ENCODE data around the gene PRM1.
"Not testable (repeated sequence)": the region's sequence is repeated elsewhere in the genome, so short reads cannot be mapped to it uniquely, and the experiment has no call there.

PRM1 gene

DNA sequence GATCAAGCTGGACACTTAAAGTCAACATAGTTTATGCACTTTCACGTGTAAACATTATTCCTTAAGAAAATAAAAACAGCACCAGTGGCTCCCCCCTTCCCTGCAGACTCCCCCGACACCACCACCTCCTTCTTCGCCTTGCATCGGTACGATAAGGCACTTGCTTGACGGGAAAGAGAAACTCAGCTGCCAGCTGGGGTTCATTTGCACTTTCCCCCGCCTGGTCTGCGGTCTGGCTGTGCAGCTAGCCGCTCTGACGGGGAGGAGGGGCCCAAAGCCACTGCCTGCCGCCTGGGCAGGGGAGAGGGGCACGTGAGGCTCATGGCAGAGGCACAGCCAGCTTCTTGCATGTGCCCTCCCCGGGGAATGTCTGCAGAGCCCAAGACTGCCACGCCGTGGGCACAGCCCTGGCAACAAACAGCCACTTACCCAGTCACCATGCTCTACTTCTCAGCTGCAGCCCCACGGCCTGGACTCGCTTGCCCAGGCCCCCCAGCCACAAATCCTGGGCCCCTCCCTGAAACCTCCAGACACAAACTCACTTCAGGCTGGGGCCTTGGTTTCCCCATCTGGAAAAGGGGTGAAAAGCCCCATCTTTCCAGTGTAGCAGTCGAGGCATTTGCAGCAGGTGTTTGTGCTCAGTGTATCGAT, 16.5 kb upstream of the PRM1 start:
- no peak for DNase-seq (ENCODE audit: low spot score)

DNA sequence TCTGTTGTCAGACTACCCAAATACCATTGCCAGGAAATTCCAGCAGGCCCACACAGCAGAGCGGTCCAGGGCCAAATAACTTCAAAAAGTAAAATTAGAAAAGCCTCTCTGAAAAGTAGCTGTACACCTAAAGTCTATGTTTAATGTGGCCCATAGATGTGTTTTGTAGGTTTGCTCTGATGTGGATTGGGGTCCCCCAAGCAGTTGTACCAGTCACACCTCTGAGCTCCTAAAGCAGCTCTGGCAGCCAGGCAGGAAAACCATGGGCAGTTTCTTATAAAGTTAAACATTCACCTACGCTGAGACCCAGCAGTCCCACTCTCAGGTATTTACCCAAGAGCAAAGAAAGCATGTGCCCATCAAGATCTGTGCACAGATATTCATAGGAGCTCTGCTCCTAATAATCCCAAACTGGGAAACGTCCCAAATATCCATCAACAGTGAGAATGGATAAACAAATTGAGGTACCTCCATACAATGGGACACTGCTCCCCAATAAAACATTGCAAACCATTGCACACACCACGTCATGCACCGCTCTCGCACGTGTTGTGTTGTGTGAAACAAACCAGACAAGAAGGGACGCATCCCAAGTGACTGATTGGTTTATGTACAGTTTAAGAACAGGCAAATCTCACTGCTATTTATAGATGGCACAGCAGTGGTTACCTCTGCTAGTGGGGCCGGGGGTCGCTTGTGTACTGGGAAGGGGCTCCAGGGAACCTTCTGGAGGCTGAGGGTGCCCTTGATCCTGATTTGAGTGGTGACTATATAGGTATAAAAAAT, 15.8 kb upstream of the PRM1 start:
- no peak for DNase-seq (ENCODE audit: low spot score)

DNA sequence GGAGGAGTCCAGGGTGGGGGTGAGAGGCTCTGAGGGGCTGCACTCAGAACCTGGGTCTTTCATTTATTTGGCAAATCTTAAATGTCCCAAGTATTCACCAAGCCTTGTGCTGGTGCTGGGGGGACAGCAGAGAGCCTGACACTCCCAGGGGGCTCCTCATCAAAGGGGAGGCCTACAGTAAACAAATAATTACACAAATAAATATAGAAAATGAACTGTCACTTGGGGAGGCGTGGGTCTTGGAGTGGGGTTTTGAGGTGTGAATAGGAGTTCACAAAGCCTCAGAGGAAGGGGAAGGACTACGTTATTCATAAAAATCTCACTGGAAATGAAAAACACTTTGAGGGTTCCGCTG, 15.2 kb upstream of the PRM1 start:
- DNase-seq (ENCODE audit: low spot score), result no peak

DNA sequence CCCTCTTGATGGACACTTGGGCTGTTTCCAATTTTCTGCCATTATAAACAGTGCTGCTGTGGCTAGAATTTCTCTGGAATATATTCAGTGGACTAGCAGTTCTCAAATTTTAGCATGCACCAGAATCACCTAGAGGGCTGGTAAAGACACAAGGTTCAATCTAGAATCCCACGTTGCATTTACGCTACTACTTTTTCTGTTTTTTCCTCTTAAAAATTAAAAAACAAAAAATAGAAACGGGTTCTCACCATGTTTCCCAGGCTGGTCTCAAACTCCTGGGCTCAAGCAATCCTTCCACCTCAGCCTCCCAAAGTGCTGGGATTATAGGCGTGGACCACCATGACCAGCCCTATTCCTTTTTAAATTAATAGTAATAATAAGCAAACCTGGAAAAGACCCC, 14.5 kb upstream of the PRM1 start:
- no peak for DNase-seq (ENCODE audit: low spot score)

DNA sequence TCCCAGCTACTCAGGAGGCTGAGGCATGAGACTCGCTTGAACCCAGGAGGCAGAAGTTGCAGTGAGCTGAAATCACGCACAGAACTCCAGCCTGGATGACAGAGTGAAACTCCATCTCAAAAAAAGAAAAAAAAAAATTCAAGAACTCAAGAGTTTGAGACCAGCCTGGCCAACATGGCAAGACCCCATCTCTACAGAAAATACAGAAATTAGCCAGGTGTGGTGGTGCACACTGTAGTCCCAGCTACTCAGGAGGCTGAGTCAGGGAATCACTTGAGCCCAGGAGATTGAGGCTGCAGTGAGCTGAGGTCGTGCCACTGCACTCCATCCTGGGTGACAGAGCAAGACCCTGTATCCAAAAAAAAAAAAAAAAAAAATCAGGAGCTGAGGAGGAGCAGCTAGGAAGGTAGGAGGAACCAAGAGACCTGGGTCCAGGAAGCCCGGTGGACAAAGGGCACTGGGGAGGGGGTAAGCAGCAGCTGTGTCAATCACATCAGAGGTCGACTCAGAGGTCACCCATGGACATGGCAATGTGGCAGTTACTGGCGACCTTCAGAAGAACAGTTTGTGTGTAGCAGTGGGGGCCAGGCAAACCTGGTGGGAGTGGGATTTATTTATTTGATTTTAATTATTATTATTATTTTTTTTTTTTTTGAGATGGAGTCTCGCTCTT, 11.1 kb upstream of the PRM1 start:
- DNase-seq (ENCODE audit: low spot score), result no peak

DNA sequence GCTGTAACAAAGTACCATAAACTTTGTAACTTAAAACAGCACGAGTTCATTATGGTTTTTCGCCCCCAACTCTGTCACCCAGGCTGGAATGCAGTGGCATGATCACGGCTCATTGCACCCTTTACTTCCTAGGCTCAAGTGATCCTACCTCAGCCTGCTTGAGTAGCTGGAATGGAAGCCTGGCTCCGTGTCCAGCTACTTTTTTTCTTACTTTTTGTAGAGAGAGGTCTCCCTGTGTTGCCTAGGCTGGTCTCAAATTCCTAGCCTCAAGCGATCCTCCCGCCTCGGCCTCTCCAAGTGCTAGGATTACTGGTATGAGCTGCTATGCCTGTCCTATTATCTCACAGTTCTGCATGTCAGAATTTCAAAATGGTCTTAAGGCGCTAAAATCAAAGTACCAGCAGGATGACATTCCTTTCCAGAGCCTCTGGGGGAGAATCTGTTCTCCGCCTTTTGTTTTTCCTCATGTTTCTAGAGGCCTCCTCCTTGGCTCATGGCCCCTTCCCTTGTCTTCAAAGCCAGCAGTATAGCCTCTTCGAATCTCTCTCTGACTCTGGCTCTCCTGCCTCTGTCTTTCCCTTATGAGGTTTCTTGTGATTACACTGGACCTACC, 10.1 kb upstream of the PRM1 start:
- no peak for DNase-seq (ENCODE audit: low spot score)

DNA sequence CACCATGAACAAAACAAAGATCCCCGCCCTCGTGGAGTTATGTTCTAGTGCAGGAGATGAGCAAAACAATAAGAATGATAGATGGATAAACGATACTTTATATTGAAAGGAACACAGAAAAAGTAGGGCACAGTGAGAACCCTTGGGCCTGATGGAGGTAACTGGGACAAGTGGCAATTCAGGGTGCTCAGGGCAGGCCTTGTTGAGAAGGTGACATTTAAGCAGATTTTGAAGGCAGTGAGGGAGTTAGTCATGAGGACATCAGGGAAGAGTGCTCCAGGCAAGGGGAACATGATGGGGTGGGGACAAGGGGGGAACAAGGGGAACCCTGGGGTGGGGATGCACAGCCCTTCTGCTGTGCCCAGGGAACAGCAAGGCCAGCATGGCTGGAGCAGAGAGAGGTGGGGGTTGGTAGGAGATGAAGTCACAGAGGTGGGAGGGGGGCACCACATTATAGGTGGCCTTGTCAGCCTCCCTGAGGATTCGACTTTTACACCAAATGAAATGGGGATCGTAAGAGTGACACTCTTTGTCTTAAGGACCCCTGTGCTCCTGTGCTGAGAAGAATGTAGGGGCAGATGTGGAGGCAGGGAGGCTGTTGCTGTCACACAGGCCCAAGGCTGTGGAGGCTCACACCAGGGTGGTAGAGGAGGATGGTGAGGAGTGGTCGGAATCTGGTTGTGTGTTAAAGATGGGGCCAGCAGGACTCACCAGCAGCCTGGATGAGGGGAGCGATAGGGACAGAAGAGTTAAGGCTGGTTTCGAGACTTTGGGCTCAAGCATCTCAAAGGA, 9.2 kb upstream of the PRM1 start:
- no peak for DNase-seq (ENCODE audit: low spot score)

DNA sequence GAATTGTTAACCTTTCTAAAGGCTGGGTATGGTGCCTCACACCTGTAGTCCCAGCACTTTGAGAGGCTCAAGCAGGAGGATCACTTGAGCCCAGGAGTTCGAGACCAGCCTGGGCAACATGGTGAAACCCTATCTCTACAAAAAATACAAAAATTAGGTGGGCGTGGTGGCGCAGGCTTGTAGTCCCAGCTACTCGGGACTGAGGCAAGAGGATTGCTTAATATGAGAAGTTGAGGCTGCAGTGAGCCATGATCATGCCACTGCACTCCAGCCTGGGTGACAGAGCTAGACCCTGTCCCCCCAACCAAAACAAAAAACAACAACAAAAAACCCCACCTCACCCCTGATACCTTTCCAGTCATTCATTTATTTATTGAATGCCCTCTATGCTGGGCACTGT, 8.6 kb upstream of the PRM1 start:
- not testable (repeated sequence) for DNase-seq (ENCODE audit: low spot score)

DNA sequence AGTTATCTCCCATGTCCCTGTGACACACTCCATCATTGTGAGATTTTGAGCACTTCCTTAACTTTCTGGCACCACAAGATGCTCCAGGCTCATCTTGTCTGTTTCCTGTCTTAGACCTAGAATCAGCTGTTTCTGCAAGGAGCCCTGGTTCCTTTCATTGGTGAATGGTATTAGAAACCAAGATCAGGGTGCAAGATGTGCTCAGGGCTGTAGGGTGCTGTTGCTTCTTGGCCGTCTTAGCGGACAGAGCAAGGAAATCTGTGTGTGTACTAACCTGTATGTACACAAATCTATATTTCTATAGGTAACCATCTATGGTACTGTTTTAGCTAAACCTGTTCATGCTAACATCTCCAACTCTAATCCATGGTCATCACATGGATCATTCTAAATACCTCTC, 8.1 kb upstream of the PRM1 start:
- DNase-seq (ENCODE audit: low spot score), result no peak

DNA sequence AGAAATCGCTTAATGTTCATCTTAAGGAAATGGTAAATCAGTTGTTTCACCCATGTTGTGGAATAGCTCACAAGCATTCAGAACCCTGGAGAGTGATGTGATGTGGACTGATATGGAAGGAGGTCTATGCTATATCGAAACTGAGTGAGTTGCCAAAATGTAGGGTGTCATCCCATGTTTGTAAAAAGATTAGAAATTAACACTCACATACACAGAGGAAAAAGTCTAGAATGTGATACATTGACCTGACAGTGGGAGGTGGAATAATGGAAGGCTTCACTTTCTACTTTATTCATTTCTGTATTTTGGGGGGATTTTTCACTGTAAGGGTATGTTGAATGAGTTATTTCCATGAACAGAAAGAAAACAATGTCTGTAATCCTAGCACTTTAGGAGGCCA, 4.7 kb upstream of the PRM1 start:
- no peak for DNase-seq (ENCODE audit: low spot score)

DNA sequence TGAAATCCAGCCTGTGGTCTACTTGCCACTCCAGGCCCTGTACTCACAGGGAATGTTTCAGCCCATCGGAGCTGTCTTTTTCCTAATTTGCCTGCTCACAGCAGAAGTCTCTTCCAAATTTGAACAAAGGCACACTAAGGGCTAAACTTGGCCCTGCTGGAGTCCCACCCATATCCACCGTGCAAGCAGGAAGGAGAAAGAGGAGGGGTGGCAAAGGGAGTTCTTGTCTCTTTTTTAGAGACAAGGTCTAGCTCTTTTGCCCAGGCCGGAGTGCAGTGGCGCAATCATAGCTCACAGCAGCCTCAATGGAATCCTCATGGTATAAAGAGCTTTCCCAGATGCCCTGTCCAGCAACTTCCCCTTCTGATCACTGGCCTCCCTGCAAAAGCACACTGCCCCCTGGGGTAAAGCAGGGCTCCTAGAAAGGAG, 2.7 kb upstream of the PRM1 start:
- no peak for DNase-seq (ENCODE audit: low spot score)

DNA sequence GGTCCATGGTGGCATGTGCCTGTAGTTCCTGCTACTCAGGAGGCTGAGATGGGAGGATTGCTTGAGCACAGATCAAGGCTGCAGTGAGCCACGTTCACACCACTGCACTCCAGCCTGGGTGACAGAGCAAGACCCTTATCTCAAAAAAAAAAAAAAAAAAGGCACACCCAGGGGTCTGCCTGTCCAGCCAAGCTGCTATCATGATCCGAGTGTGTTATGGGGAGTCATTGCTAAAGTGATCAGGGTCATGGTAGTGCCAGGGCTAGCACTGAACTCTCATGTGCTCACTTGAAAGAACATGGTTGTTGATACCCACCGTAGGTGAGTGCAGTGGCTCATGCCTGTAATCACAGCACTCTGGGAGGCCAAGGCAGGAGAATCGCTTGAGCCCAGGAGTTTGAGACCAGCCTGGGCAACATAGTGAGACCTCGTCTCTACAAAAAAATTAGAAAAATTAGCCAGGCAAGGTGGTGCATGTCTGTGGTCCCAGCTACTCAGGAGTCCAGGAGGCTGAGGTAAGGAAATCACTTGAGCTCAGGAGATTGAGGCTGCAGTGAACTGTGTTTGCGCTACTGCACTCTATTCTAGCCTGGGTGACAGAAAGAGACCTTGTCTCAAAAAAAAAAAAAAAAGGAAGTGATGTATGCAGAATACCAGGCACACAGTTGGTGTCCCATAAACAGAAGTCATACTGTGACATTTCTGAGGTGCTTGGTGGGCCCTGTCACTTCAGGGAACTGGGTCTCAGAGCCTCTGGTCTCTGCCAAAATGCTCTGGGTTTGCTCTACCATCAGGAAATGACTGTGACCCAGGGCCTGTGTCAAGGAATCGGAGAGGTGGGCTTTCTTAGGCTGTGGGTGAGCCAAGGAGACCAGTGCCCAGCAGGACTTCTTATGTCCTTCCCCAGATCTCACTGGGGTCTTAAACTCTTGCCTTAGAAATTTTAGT, 2.2 kb downstream of the PRM1 start:
- DNase-seq (ENCODE audit: low spot score), result no peak

DNA sequence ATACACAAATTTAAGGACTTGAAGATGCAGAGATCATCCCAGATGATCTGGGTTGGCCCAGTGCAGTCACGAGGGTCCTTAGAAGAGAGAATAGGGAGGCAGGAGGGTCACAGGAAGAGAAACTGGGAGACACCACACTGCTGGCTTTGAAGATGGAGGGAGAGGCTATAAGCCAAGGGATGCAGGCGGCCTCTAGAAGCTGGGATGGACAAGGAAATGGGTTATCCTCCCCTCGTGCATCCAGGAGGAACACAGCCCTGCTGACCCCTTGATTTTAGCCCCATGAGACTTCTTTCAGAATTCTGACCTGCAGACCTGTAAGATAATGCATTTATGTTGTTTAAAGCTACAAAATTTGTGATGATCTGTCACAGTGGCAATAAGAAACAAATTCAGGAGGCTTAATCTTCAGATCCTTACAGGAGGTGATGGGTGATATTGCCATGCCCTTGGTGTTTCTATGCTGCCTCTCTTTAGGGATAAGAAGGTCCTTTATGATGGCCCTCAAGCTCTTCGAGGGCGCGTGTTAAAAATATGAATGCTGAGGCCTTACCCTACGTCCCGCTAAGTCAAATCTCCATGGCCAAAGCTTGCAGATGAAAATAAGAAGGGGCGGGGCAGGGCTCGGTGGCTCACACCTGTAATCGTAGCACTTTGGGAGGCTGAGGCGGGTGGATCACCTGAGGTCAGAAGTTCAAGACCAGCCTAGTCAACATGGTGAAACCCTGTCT, 3.4 kb downstream of the PRM1 start:
- DNase-seq (ENCODE audit: low spot score), result no peak

DNA sequence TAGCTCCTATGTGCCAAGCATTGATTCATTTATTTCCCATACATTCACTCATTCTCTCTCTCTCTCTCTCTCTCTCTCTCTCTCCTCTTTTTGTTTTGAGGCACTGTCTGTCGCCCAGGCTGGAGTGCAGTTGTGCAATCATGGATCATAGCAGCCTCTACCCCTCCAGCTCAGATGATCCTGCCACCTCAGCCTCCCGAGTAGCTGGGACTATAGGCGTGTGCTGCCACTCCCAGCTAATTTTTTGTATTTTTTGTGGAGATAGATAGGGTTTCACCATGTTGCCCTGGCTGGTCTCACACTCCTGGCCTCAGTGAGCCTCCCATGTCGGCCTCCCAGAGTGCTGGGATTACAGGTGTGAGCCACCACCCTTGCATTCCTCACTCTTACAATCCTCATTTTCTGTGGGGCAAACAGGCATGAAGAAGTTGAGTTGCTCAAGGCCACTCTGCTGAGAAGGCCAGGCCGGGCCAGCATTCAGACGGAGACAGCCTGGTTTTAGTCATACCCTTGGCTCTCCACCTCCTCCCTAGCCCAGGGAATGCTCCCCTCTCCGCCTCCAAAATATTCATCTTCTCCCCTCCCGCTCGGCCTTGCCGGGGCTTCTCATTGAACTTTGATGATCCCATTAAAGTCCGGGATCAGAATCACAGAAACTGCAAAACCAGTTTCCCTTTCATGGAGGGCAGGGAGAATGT, 4.1 kb downstream of the PRM1 start:
- DNase-seq (ENCODE audit: low spot score), result no peak

DNA sequence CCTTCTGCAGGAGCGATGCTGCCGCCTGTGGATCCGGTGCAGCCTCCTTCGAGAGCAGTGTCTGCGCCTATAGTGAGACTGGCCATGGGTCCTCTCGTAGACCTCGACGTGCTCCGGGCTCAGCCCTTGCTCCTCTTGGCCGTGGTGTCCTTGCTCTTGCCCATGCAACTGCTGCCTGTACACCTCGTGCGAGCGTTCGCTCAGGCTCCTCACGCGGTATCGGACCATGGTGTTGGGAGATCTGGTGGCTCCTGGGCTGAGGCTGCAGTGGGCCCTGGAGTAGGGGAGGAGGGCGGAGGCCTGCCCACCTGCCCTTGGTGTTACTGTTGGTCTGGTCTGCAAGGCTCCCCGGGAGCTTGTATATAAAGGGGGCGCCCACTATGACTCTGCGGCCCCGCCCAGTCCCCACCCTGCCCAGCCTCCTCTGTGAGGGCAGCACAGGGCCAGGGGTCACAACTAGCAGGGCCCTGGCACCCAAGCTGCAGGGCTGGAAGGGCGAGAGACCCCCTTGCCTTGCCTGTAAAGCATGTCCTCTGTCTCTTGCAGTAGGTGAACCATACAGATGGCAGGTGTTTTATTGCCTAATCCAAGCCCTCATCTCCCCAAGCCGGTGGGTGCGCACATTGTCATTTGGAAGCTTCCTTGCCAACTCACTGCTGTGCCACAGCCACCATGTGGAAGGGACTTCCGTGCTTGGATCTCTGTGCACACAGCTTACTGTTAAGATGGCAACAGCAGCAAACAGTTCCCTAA, 4.8 kb downstream of the PRM1 start, which contains the start of gene PRM2:
Gene PRM2 (minus strand): TSS at position 338 of the 753 bp plus-strand sequence. CDS start 110 bp downstream, at position 228.
- DNase-seq (ENCODE audit: low spot score), result no peak

DNA sequence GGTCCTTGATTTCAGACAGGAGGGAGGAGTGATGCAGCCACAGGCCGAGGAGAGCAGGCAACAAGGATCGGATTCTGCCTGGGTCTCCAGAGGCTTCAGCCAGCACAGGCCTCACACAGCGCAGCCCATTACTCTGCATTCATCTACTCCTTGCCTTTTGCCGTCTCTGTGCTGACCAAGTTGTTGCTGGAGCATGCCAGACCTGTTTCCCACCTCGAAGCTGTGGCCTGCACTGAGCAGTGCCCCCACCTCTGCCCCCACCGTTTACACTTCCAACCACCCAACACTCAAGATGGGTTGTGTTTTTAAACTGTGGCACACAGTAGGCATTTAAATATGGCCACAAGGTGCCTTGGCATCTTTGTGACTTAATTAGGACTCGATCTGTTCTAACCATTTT, 6.2 kb downstream of the PRM1 start:
- DNase-seq (ENCODE audit: low spot score), result no peak

DNA sequence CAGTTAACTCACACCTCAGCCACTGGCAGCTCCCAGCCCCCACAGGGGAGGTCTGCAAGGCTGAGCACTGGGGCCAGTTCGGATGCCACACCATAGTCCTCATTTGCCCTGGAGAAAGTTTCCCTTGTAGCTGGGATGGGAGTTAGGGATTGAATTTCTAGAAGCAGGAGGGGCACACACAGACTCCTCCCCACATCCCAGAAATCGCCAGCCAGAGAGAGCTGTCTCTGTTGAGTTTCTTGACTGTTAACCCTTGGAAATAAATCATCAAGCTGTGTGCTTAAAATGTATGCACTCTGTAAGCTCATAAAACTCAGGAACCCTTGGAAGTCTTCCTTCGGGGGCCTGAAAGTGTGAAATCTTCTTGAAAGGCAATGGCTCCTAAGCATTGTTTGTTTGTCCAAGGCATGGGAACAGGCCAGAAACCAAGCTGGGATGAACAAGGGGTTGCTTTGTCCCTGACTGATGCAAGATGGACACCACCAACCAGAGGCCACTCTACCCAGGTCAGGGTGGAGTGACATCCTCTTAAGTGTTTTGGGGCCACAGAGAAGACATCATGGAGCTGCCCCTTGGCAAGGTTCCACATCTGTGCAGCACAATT, 7.3 kb downstream of the PRM1 start:
- DNase-seq (ENCODE audit: low spot score), result peak; percentile 85
